Keratinocyte (primary cell): ENCODE measurements around the gene MRPL40. TPM values are rescaled to one million over a fixed set of nuclear protein-coding genes. Genes with fewer than 3 reads are reported as not detected.

Experiments used
- DNase-seq: peaks from one replicate; pipeline ENCODE4 v3.0.0-alpha.2; 2011; ENCODE audit warnings: low read depth, missing footprints, low spot score
- FAIRE-seq: peaks from 2 replicates; lab custom pipeline; 2011; peaks lifted over from hg19 to GRCh38; lab: Jason Lieb, UNC
- H2AFZ ChIP-seq: 2 replicates; pipeline ENCODE4 v1.6.0; 2012; ENCODE audit warnings: low read length, control low read depth, inconsistent platforms; ENCODE audit not compliant: control insufficient read depth
- H3K27ac ChIP-seq: 2 replicates; pipeline ENCODE4 v1.5.1; 2011; ENCODE audit warnings: low read length; ENCODE audit not compliant: control insufficient read depth, insufficient read depth
- H3K27me3 ChIP-seq: 3 replicates; pipeline ENCODE4 v1.6.0; 2011; ENCODE audit warnings: low read length; ENCODE audit not compliant: control insufficient read depth, insufficient read depth; ENCODE audit errors: extremely low read depth
- H3K36me3 ChIP-seq, 2 experiments: 2 replicates in 1 of 2; 3 replicates in 1 of 2; pipeline ENCODE4 v1.5.1; 2011; ENCODE audit warnings: low read length in 2 of 2, mild to moderate bottlenecking in 1 of 2; ENCODE audit not compliant: control insufficient read depth in 2 of 2, insufficient read depth in 2 of 2; ENCODE audit errors: extremely low read depth in 1 of 2
- H3K4me1 ChIP-seq: 3 replicates; pipeline ENCODE4 v1.5.1; 2011; ENCODE audit warnings: low read length; ENCODE audit not compliant: control insufficient read depth, insufficient read depth; ENCODE audit errors: extremely low read depth
- H3K4me2 ChIP-seq: 3 replicates; pipeline ENCODE4 v1.6.0; 2011; ENCODE audit warnings: low read depth, low read length; ENCODE audit not compliant: control insufficient read depth, insufficient read depth; ENCODE audit errors: extremely low read depth
- H3K4me3 ChIP-seq, 3 experiments: fragments of 200-600 bp in 1 of 3; sonication (generic) in 1 of 3; 2 replicates in 2 of 3; 3 replicates in 1 of 3; pipeline ENCODE4 v1.5.1; 2011 to 2016; ENCODE audit warnings: low read length in 3 of 3, mild to moderate bottlenecking in 3 of 3, control low read depth in 2 of 3, inconsistent platforms in 1 of 3, low read depth in 1 of 3, mixed read lengths in 1 of 3, mixed run types in 1 of 3, moderate library complexity in 1 of 3; ENCODE audit not compliant: control insufficient read depth in 2 of 3, insufficient read depth in 2 of 3; ENCODE audit errors: extremely low read depth in 1 of 3
- H3K79me2 ChIP-seq: 2 replicates; pipeline ENCODE4 v1.6.0; 2012; ENCODE audit warnings: low read length; ENCODE audit not compliant: control insufficient read depth, insufficient read depth
- H3K9ac ChIP-seq: 3 replicates; pipeline ENCODE4 v1.6.0; 2011; ENCODE audit warnings: low read length; ENCODE audit not compliant: control insufficient read depth, insufficient read depth; ENCODE audit errors: extremely low read depth
- H3K9me1 ChIP-seq: 3 replicates; pipeline ENCODE4 v1.6.0; 2011; ENCODE audit warnings: low read length; ENCODE audit not compliant: control insufficient read depth, insufficient read depth; ENCODE audit errors: extremely low read depth
- H3K9me3 ChIP-seq: 2 replicates; pipeline ENCODE4 v1.5.1; 2012; ENCODE audit warnings: low read depth, low read length; ENCODE audit not compliant: control insufficient read depth
- H4K20me1 ChIP-seq: 3 replicates; pipeline ENCODE4 v1.6.0; 2011; ENCODE audit warnings: low read length; ENCODE audit not compliant: control insufficient read depth, insufficient read depth; ENCODE audit errors: extremely low read depth
- EZH2 ChIP-seq: IDR thresholded peaks from one replicate; pipeline ENCODE4 v1.6.1; 2012; ENCODE audit warnings: inconsistent platforms, mild to moderate bottlenecking, low read length, moderate library complexity
- dilution Hi-C: fragments of 300-500 bp; cut with MboI; formaldehyde crosslinking; loops from one replicate; pipeline ENCODE4 v1.7.0; 2020; ENCODE audit warnings: low sequenced_read_pairs; ENCODE audit not compliant: extremely low pct_ligation_motif_present
- polyA plus RNA-seq, 5 experiments: library from polyadenylated mRNA; depleted of rRNA in 3 of 5; stranded (reverse) in 3 of 5; stranded (forward) in 1 of 5; unstranded in 1 of 5; fragments of >200 nt; gene quantifications; 1 replicate in 1 of 5; 2 replicates in 3 of 5; 3 replicates in 1 of 5; pipeline versions ENCODE4 v1.2.1 to v1.2.3, GENCODE V29; 2011 to 2012; ENCODE audit warnings: missing spikeins in 2 of 5, low read depth in 1 of 5, low replicate concordance in 1 of 5
- TF ChIP-seq, protein P1 (sequence below), 3 experiments: IDR thresholded peaks in 1 of 3; conservative IDR thresholded peaks in 1 of 3; optimal IDR thresholded peaks in 1 of 3; 2 replicates in 2 of 3; 3 replicates in 1 of 3; pipeline versions ENCODE3 to v1.5.1; 2011; ENCODE audit warnings: low read length in 3 of 3, mild to moderate bottlenecking in 3 of 3, moderate library complexity in 2 of 3, control low read depth in 1 of 3, inconsistent platforms in 1 of 3; ENCODE audit not compliant: insufficient read depth in 2 of 3; ENCODE audit errors: extremely low read depth in 1 of 3

Gene MRPL40
- polyA plus RNA-seq, 1 donor (not counting 4 experiments of a cell fraction or from before 2014, with no cell fraction given), result 46.3 TPM

DNA sequence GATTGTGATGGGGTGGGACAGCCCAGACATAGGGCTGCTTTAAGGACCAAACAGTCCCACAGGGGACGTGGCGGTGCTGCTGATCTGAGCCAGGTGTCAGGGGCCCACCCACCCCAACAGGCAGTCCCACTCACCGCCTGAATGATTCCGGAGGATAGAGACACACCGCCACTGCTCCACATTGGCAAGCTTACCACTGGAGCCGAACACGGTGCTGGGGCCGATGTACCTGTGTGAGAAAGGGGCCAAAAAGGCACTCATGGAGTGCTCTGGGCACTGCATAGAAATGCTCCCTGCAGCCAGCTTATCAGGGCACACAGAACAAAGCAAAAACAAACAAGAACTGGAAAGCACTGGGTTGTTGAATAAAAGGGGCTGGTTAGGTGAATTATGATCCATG lies 26.7 kb upstream of the MRPL40 start:
- no peak for DNase-seq
- Histone ChIP-seq H3K9me1 (no peaks in the 10 kb centered on the region), H3K9ac (no peak overlapping the region), H3K27me3 (no peaks in the 10 kb centered on the region), H3K4me3 (no peak overlapping the region), H3K9me3 (no peaks in the 10 kb centered on the region), H3K79me2 (peaks cover under 1% of the 10 kb centered on the region), H3K4me1 (no peaks in the 10 kb centered on the region), H3K36me3 (peaks cover 36 to 41% of the 10 kb centered on the region in 2 experiments), H4K20me1 (peaks cover 2% of the 10 kb centered on the region), H3K27ac (no peak overlapping the region), H3K4me2 (no peak overlapping the region), H2AFZ (no peak overlapping the region)
- dilution Hi-C loops, result no loop called here
- no peak for TF ChIP-seq EZH2
- TF ChIP-seq, protein P1, sequence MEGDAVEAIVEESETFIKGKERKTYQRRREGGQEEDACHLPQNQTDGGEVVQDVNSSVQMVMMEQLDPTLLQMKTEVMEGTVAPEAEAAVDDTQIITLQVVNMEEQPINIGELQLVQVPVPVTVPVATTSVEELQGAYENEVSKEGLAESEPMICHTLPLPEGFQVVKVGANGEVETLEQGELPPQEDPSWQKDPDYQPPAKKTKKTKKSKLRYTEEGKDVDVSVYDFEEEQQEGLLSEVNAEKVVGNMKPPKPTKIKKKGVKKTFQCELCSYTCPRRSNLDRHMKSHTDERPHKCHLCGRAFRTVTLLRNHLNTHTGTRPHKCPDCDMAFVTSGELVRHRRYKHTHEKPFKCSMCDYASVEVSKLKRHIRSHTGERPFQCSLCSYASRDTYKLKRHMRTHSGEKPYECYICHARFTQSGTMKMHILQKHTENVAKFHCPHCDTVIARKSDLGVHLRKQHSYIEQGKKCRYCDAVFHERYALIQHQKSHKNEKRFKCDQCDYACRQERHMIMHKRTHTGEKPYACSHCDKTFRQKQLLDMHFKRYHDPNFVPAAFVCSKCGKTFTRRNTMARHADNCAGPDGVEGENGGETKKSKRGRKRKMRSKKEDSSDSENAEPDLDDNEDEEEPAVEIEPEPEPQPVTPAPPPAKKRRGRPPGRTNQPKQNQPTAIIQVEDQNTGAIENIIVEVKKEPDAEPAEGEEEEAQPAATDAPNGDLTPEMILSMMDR (optimal IDR thresholded peaks at IDR 0.05 in 1 of 3, IDR thresholded peaks at IDR 0.05 in 1 of 3, conservative IDR thresholded peaks at IDR 0.05 in 1 of 3; ENCODE audit: extremely low read depth in 1 of 3, insufficient read depth in 2 of 3, low read length in 3 of 3), result no peak
- no peak for FAIRE-seq

DNA sequence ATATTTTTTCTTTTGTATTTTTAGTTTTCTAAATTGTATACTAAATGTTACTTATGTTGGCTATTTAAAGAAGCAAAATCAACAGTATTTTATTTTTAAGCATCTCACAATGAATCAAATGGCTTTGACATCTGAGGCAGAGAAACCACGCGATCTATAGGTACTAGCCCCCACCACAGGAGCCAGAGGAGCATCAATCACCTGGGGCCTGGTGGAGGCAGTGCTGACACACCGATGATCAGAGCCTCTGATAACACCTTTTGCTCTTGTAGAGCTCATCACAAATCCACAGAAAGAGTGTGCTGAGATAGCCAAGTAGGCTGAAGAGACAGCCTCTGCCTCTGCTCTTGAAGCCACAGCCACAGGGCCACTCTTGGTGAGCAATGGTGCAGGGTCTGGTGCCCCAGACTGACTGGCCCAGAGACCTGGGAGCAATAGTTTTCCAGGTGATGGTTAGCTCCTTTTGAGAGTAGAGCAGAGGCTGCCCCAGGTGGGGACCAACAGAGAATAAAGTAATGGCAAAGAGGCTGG lies 26.0 kb upstream of the MRPL40 start:
- Histone ChIP-seq H3K27ac (no peak overlapping the region), H3K9ac (no peak overlapping the region), H2AFZ (no peak overlapping the region), H3K4me2 (no peak overlapping the region), H3K9me3 (no peaks in the 10 kb centered on the region), H3K9me1 (no peaks in the 10 kb centered on the region), H3K79me2 (peaks cover 6% of the 10 kb centered on the region), H3K4me1 (no peaks in the 10 kb centered on the region), H3K27me3 (no peaks in the 10 kb centered on the region), H3K4me3 (no peak overlapping the region), H4K20me1 (peaks cover 2% of the 10 kb centered on the region), H3K36me3 (peaks cover 32 to 37% of the 10 kb centered on the region in 2 experiments)
- dilution Hi-C loops, result no loop called here
- no peak for TF ChIP-seq EZH2
- TF ChIP-seq, protein P1 (optimal IDR thresholded peaks at IDR 0.05 in 1 of 3, IDR thresholded peaks at IDR 0.05 in 1 of 3, conservative IDR thresholded peaks at IDR 0.05 in 1 of 3; ENCODE audit: extremely low read depth in 1 of 3, insufficient read depth in 2 of 3, low read length in 3 of 3), result no peak
- DNase-seq (no peak), FAIRE-seq (no peak)
